Fibroblast of the aortic adventitia (primary cell): ENCODE results near the gene GRIP1. TPM values are rescaled to one million over a fixed set of nuclear protein-coding genes. Genes with fewer than 3 reads are reported as not detected.

Experiments
- DNase-seq: peaks from one replicate; pipeline ENCODE4 v3.0.0-alpha.2; 2010; ENCODE audit warnings: low read depth
- H3K4me3 ChIP-seq: 2 replicates; pipeline ENCODE4 v1.5.1; 2011; ENCODE audit warnings: low read depth, mild to moderate bottlenecking, control low read depth, low read length, moderate library complexity
- CTCF ChIP-seq: IDR thresholded peaks from 2 replicates; pipeline ENCODE4 v1.5.1; 2011; ENCODE audit warnings: mild to moderate bottlenecking, low read length, control low read depth, inconsistent platforms; ENCODE audit not compliant: insufficient read depth
- total RNA-seq: library from RNA; depleted of rRNA; stranded (reverse); fragments of >200 nt; gene quantifications from 2 replicates; pipeline ENCODE4 v1.2.3, GENCODE V29; 2012; ENCODE audit warnings: low replicate concordance

Gene GRIP1
- total RNA-seq, 1 donor = 0.90 TPM

DNA sequence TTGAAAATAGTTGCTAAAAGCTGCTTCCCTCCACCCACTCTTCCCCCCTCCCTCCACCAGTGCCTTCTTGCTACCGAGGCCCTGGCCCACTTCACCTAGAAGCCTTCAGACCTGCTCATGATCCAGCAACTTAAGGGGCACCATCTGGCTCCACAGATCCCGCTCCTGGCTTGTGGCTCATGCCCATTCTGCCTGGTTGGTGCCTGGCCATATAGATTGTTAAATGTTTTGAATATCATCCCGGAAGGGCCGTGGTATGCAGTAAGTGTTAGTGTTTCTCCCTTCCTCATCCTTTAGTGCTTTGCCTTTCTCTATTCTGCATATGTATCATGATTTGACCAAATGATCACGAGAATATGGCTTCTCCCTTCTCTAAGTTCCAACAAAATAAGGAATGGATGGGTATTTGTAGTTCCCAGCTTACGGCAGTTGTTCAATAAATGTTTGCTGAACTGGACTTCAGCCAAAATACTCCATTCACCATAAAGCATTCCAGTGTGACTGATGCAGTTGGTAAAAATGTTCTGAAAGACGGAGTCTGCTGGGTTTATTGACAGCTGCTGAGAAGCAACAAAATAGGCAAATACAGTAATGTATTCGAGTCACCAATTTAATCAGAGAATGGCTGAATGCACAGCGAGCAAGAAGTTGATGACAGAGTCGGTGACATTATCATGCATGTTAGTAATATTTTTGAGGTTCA is 30.7 kb downstream of the GRIP1 start:
- no peak overlapping the region for H3K4me3 ChIP-seq
- no peak for DNase-seq
- no peak for TF ChIP-seq CTCF

DNA sequence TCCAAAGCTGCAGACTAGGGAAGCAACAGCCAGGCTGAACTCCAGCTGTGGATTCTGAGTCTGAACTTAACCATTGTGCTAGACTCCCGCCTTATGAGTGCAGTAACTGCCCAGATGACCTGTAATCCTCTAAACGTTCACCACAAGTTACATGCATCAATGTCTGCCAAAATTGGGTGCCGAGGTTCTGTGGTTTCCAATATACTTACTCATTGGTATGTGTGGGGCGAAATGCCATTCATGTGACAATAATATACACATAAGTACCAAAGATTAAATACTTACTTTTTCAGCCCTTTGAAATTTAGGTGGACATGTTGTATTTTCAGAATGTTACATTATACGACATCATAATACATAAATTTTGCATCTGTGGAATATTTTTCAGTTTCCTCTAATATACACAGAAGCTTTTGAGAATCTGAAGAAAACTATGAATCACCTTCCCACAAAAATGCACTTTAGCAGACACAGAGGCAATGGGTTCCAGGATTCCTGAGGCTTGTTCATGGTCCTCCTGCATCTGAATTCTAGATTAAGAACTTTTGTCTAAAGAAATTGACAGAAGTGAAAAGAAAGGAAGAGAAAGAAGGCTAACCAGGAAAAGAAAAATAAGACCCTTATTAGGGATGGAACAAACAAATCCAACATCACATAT is 31.7 kb downstream of the GRIP1 start:
- no peak for TF ChIP-seq CTCF
- peak; percentile 86 for DNase-seq
- H3K4me3 ChIP-seq = no peak overlapping the region

DNA sequence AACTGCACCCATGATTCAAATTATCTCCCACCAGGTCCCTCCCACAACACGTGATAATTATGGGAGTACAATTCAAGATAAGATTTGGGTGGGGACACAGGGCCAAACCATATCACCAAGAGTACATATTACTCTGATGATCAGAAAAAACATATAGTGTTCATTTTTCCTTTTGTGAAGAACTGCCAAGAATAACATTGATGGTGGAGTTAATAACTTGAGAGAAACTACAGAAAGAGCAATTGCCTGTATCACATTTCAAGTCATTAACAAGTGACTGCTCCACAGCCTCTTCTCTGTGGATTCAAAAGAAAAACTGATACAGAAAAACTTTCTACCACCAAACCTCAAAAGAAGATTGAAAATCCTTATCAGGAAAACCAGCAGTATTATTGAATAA is 34.7 kb downstream of the GRIP1 start:
- H3K4me3 ChIP-seq = no peak overlapping the region
- no peak for TF ChIP-seq CTCF
- no peak for DNase-seq

- no peak for DNase-seq
- no peak overlapping the region for H3K4me3 ChIP-seq
- no peak for TF ChIP-seq CTCF
Measured at GRCh38 chr12:66640691-66641460, 38.0 kb downstream of the GRIP1 start.

DNA sequence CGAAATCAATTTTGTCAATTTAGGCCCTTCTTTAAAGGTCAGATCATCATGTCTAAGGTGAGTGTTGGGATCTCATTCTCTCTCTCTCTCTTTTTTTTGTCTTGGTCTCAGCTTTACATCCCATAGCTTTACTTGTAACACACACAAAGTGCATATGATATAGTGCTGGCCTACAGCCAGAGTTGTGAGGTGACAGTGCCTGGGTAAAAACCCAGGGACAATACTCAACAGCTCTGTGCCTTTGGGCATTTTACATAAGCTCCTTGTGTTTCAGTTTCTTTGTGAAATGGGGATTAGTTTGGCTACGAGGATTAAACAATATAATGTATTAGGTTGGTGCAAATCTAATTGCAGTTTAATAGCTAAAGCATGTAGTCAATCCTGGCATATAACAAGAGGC is 40.2 kb downstream of the GRIP1 start:
- no peak for TF ChIP-seq CTCF
- no peak overlapping the region for H3K4me3 ChIP-seq
- DNase-seq = no peak

GRCh38 chr12:66637699-66638301 is 41.1 kb downstream of the GRIP1 start:
- TF ChIP-seq CTCF = no peak
- no peak overlapping the region for H3K4me3 ChIP-seq
- DNase-seq = peak; percentile 8
